Mesothelial cell of epicardium (in vitro differentiated cells): ENCODE measurements around the gene FAM181A. TPM values are rescaled to one million over a fixed set of nuclear protein-coding genes. Genes with fewer than 3 reads are reported as not detected.

Experiments
- DNase-seq, 2 experiments: peaks; one replicate each; pipeline ENCODE4 v3.0.0; 2021; ENCODE audit warnings: low spot score in 2 of 2; ENCODE audit not compliant: unreplicated experiment in 2 of 2
- H3K27ac Mint-ChIP-seq: 2 replicates; pipeline ENCODE4 v1.8.0; 2021; ENCODE audit warnings: mixed read lengths
- H3K27me3 Mint-ChIP-seq: 2 replicates; pipeline ENCODE4 v1.8.0; 2021; ENCODE audit warnings: low read depth, mixed read lengths
- H3K36me3 Mint-ChIP-seq: 2 replicates; pipeline ENCODE4 v1.8.0; 2021; ENCODE audit warnings: mixed read lengths
- H3K4me1 Mint-ChIP-seq: 2 replicates; pipeline ENCODE4 v1.8.0; 2021; ENCODE audit warnings: mixed read lengths
- H3K4me3 Mint-ChIP-seq: 2 replicates; pipeline ENCODE4 v1.8.0; 2021; ENCODE audit warnings: mild to moderate bottlenecking, moderate library complexity, mixed read lengths
- H3K9me3 Mint-ChIP-seq: 2 replicates; pipeline ENCODE4 v1.8.0; 2021; ENCODE audit warnings: mixed read lengths
- CTCF ChIP-seq: fragments of 200-600 bp; sonication (generic); IDR thresholded peaks from one replicate; pipeline ENCODE4 v1.5.0; 2021; ENCODE audit warnings: antibody characterized with exemption; ENCODE audit not compliant: unreplicated experiment
- total RNA-seq: library from RNA; stranded (reverse); gene quantifications from 3 replicates; pipeline ENCODE4 v1.2.1, GENCODE V29; 2021

FAM181A gene
- total RNA-seq, 1 donor from 2014 or later, result not detected

DNA sequence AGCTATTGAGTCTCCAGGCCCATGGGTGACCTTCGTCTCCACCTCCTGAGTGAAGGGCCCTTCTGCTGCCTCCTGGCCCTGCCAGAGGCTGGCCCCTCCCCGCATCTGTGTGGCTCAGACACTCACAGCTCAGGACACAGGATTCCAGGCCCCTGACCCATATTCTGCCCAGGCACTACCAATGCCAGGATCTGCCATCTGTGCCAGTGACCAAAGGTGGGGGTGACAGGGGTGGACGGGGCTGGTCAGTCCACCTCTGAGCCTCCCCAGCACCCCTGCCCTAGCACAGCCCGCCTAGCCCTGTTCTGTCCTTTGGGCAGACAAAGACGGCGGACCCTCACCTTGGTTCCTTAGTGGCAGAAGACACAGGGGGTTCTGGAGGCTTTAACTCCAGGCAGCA lies 46.5 kb downstream of the FAM181A start:
- no peak overlapping the region for H3K4me3 Mint-ChIP-seq
- no peak for DNase-seq
- H3K27ac Mint-ChIP-seq, result no peak overlapping the region
- no peaks in the 10 kb centered on the region for H3K9me3 Mint-ChIP-seq
- no peaks in the 10 kb centered on the region for H3K36me3 Mint-ChIP-seq
- H3K27me3 Mint-ChIP-seq, result peaks cover 3% of the 10 kb centered on the region
- no peak for TF ChIP-seq CTCF
- no peaks in the 10 kb centered on the region for H3K4me1 Mint-ChIP-seq

- H3K9me3 Mint-ChIP-seq, result no peaks in the 10 kb centered on the region
- no peak overlapping the region for H3K27ac Mint-ChIP-seq
- no peaks in the 10 kb centered on the region for H3K4me1 Mint-ChIP-seq
- no peak for DNase-seq
- H3K36me3 Mint-ChIP-seq, result no peaks in the 10 kb centered on the region
- no peak for TF ChIP-seq CTCF
- peaks cover 3% of the 10 kb centered on the region for H3K27me3 Mint-ChIP-seq
- H3K4me3 Mint-ChIP-seq, result no peak overlapping the region
Measured at GRCh38 chr14:93974299-93974698, 47.2 kb downstream of the FAM181A start.

GRCh38 chr14:93974833-93975232 lies 47.7 kb downstream of the FAM181A start:
- Mint-ChIP-seq H3K36me3 (no peaks in the 10 kb centered on the region), H3K4me1 (no peaks in the 10 kb centered on the region), H3K4me3 (no peak overlapping the region), H3K27ac (no peak overlapping the region), H3K27me3 (peaks cover 3% of the 10 kb centered on the region), H3K9me3 (no peaks in the 10 kb centered on the region)
- DNase-seq, result no peak
- TF ChIP-seq CTCF, result no peak

GRCh38 chr14:93975791-93976476 lies 48.8 kb downstream of the FAM181A start:
- DNase-seq, result no peak
- H3K4me1 Mint-ChIP-seq, result no peaks in the 10 kb centered on the region
- H3K36me3 Mint-ChIP-seq, result no peaks in the 10 kb centered on the region
- TF ChIP-seq CTCF, result no peak
- H3K9me3 Mint-ChIP-seq, result no peaks in the 10 kb centered on the region
- peaks cover 3% of the 10 kb centered on the region for H3K27me3 Mint-ChIP-seq
- H3K4me3 Mint-ChIP-seq, result no peak overlapping the region
- H3K27ac Mint-ChIP-seq, result no peak overlapping the region

- Mint-ChIP-seq H3K27ac (no peak within 1 kb of the TSS), H3K4me1 (no peaks in the 10 kb centered on the region), H3K27me3 (peaks cover 3% of the 10 kb centered on the region), H3K9me3 (no peaks in the 10 kb centered on the region), H3K4me3 (no peak within 1 kb of the TSS), H3K36me3 (no peaks in the 10 kb centered on the region)
- no peak for DNase-seq
- no peak for TF ChIP-seq CTCF
Measured at GRCh38 chr14:93976477-93977057, 49.4 kb downstream of the FAM181A start, which contains the start of gene ASB2. Gene ASB2, minus strand, starts transcription at chr14:93976570. Its CDS starts 12,031 bp downstream, at chr14:93964539.
